AG08395 (cell line): Measurements from ENCODE around the gene NEMP1.

Experiments used
- DNase-seq: peaks from one replicate; pipeline ENCODE4 v3.0.0; 2012; ENCODE audit warnings: mixed read lengths, low spot score

The NEMP1 gene

DNA sequence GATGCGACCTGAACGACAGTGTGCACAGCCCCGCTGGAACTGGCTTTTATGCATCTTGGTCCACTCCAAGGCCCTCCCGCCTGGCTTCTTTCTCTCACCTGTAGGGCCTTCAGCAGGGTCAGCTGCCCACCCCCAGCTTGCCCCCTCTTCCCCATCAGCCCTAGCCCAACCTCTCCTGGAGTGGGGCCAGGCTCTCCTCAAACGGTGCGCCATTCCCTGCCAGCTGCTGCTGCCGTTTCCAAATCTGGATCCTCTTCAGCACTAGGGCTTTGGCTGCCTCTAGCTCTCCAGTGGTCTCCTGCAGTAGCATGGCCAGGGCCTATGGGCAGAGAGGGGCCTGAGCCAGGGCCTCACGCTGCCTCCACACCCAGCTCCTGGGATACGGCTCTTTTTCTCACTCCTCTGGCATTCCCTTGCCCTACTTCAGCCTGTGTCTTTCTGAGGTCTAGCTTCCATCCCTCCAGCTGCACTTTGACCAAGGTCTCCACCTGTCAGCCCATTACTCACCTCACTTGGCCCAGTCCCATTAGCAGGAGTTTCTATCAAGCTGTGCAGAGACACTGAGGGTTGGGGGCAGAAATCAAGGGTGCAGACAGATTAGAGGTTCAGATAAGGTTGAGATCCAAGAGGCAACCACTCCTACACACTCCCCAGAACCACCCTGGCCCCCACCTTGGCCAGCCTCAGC, 27.6 kb upstream of the NEMP1 start:
- no peak for DNase-seq

GRCh38 chr12:57105011-57105753, 26.6 kb upstream of the NEMP1 start:
- no peak for DNase-seq

GRCh38 chr12:57104292-57104910, 25.8 kb upstream of the NEMP1 start:
- DNase-seq, result no peak

DNA sequence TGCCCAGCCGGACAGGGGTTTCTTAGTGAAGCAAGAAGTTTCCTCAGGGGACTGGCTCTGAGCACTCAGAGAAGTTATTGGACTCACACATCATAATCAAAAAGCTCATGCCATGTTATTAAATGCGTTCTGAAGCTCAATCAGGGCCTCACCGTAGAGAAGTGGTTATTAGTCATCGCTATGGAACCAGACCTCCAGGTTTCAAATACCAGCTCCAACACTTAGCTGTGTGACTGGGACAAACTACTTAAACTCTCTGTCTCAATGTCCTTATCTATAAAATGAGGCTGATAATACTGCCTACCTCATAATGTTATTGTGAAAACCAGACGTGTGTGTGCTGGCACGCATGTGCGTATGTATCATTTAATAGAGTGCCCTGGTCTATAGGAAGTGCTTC, 25.3 kb upstream of the NEMP1 start:
- DNase-seq, result no peak

DNA sequence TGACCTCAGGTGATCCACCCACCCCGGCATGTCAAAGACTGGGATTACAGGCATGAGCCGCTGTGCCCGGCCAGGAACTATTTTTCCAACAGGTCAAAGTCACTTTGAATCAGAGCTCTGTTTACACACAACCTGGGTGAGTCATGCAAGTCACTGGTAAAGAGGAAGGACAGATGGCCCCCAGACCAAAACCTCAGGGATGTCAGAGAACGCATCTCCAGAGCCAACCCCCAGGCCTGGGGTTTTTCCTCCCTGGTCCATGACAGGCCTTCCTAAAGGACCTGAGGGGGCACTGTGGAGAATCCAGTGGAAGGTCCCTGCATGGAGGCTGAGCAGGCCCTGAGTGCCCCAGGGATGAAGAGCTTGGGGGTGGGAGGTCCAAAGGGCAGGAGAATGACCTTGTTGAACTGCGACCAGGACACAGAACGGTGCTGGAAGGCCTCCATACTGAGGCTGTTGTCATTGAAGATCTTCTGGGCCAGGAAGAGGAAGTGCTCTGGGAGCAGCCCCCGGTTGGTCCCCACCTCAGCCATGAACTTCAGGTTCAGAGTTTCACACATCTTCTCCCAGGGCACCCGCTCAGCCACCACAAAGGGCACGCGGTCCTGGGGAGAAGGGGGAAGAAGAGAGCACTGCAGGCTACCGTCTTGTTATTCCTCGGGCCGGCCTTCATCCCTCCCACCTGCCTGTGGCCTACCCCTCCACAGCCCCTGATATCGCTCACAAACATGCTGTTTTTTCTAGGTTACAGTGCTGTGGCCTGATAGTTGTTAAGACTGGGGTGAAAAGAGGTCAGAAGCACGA, 23.5 kb upstream of the NEMP1 start:
- DNase-seq, result no peak

DNA sequence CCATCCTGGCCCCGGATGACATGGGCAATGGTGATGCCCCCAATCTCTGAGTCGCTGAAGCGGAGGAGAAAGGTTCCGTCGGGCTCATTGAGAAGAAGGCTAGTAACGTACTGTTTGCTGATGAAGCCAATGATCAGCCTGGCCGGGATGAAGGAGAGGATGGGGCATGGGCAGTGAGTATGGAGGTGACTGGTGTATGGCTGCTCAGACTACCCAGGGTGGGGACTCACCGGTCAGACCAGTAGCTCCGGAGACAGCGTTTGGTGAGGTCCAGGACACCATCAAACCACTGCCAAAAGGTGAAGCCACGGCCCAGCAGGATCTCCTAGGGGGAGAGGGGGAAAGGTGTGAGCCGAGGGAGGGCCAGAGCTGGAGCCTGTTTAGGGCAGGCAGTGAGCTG, 21.2 kb upstream of the NEMP1 start:
- no peak for DNase-seq

DNA sequence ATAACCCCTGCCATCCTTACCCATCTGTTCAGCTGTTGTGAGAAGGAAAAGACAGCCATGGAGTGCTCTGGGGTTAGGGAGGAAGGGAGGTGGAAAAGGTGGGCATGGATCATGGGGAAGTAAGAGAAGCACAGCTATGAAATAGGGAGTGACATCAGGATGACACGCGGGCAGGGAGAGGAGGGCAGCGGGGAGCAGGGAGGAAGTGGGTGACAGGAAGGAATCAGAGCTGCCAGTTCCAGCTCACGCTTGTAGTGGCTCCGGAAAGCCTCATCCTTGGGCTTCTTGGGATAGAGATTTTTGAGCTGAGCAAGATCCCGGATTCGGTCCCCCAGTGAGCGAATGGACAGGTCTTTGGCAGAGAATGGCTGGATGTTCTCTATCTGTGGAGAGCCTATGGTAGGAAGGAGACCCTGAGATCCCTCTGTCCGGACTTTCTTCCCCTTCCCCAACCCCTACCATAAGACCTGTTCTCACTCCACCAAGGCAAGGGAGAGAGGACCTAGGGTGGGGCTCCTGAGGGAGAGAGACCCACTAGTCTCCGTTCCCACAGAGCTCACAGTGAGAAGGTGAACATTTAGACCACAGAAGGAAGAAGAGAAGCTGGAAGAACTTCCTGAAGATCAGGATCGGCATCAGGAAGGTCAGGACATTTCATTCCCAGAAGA, 20.6 kb upstream of the NEMP1 start:
- no peak for DNase-seq

DNA sequence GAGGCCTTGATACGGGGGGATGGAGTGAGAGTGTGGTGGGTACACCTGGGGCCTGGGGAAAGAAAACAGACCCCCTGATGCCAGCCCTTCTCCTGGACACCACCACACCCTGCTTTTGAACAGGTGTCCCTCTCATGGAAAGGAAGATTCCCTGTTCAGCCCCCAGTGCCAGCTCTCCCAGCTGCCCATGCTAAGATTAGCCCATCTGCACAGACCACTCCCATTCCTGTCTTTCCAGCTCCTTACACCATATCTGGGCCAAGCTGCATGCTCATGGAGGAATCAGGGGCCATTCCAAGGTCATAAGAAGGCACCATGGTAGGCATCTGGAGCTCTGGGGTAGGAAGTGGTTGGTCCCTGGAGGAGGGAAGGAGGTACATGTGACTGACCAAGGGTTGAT, 20.0 kb upstream of the NEMP1 start:
- DNase-seq, result no peak

GRCh38 chr12:57097554-57097835, 18.9 kb upstream of the NEMP1 start:
- DNase-seq, result no peak

GRCh38 chr12:57096748-57097553, 18.4 kb upstream of the NEMP1 start:
- no peak for DNase-seq

DNA sequence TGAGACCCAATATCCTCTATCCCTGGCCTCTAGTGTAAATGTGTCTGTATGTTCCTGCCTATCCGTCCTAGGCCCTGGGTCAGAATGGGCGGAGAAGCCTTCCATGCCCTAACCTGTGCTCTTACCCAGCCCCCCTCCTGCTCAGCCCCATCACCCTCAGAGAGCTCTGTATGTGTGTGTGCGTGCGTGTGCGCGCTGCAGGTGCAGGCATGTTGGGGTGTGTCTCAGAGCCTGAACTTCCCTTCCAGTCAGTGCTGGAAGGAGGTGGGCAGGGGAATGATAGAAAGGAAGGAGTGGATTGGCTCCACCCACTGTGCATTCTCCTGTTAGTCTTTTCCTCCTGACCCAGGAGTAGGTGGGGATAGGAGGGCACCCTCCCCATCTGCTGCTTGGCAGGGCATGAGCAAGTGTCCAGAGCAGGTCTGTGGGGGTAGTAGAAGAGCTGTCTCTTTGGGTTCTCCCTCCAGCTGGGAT, 17.5 kb upstream of the NEMP1 start:
- no peak for DNase-seq

DNA sequence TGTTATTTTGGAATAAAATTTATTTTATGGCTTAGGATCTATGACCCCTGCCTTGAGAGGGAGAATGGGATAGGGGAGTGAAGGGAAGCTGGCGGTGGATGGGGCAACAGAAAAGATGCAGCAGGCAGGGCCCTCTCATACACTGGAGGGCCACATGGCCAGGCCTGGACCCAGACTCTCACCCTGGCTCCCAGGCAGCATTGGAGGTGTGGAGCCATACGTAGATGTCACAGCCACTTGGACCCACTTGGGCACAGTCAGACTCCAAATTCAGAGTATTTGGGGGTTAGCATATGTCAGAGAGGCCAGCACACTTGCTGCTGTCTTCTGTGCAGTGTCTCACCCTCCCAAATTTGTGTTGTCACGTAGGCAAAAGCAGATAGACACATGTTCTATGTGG, 16.8 kb upstream of the NEMP1 start:
- no peak for DNase-seq

GRCh38 chr12:57094208-57095160, 15.9 kb upstream of the NEMP1 start:
- DNase-seq, result no peak

- peak; percentile 90 for DNase-seq
These were observed 15.0 kb upstream of the NEMP1 start for GRCh38 chr12:57093415-57094207.

GRCh38 chr12:57092876-57093414, 14.4 kb upstream of the NEMP1 start:
- no peak for DNase-seq

DNA sequence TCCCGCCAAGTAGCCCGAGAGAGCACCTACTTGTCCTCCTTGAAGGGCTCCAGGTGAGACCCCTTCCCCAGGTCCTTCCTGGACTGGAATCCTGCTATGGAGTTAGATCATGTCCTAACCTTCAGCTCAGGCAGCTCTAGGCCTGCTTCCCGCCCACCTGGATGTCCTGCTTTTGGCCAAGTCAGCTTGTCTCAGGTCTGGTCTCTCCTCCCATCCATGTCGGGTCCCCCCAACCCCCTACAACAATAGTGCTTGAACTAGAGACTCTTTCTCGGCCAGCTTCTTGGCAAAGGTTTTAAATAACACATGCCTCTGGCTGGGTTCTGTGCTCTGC, 13.9 kb upstream of the NEMP1 start:
- no peak for DNase-seq

GRCh38 chr12:57091638-57092528, 13.3 kb upstream of the NEMP1 start:
- no peak for DNase-seq
